Skin epidermis (tissue), 12 donors: ENCODE data around the gene ILF2.
"Not testable (repeated sequence)": the region's sequence is repeated elsewhere in the genome, so short reads cannot be mapped to it uniquely, and the experiment has no call there.

Experiments used
- H3K27ac ChIP-seq, 21 experiments: fragments of 200-600 bp; sonication (generic) in 11 of 21; one replicate each; pipeline ENCODE4 v1.5.0; 2020; ENCODE audit warnings: mild to moderate bottlenecking in 3 of 21, inconsistent platforms in 2 of 21, moderate library complexity in 2 of 21
- H3K4me3 ChIP-seq, 7 experiments: fragments of 200-600 bp; sonication (generic) in 2 of 7; one replicate each; pipeline ENCODE4 v1.5.0; 2020; ENCODE audit warnings: inconsistent platforms in 2 of 7, mild to moderate bottlenecking in 2 of 7, moderate library complexity in 1 of 7

Gene ILF2

DNA sequence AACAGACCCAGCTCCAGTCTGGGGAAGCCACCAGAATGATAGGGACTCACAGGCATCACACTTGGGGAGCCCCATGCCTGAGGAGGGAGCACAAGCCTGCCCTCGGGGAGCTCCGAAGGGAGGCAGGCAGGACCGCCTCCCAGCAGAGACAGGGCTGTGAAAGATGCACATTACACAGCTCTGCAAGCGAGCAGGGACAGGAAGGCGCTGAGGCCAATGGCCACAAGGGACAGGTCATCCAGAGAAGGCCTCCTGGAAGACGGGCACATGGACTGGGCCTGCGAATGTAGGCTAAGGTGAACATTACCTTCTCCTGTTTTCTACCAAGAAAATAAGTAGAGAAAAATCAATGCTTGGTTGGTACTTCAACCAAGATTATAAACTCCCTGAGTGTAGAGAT lies 11.9 kb upstream of the ILF2 start:
- H3K27ac ChIP-seq: no peak overlapping the region

DNA sequence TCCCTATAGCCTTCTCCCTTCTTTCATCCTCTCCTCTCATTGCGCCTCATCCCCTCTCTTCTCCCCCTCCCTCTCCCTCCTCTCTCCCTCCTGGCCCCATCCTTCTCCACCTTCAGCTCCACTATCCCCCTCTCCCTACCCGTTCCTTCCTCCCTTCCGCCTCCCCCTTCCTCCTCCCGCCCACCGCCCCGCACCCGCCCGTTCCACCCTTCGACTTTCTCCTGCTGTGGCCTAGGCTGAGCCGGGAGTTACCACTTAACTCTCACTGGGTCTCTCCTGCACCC lies 9.3 kb upstream of the ILF2 start:
- Histone ChIP-seq H3K27ac (peak overlapping the region in 4 of 21 experiments; percentile 20 to 82 (median 50)), H3K4me3 (peak overlapping the region in 6 of 7 experiments; percentile 24 to 46 (median 40))

More for the DNA sequence above, 11.9 kb upstream of the ILF2 start:
- no peak overlapping the region for H3K4me3 ChIP-seq

DNA sequence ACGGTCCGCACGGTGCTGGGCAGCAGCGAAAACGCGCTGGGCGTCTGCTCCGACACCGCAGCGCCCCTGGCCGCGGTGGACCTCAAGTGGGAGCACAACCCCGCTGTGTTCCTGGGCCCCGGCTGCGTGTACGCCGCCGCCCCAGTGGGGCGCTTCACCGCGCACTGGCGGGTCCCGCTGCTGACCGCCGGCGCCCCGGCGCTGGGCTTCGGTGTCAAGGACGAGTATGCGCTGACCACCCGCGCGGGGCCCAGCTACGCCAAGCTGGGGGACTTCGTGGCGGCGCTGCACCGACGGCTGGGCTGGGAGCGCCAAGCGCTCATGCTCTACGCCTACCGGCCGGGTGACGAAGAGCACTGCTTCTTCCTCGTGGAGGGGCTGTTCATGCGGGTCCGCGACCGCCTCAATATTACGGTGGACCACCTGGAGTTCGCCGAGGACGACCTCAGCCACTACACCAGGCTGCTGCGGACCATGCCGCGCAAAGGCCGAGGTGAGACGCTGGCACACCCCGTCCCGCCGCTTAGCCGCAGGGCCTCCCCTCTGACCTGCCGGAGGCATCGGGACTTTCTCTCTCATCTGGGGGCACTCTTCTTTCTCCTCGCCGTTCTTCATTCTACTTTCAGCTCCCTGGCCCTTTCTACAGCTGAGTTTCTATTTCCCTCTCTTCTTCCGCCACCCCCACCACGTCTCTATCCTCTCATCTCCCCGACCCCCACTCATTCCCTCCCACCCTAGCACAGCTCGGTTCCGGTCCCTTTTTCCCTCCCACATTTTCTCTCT lies 8.7 kb upstream of the ILF2 start:
- Histone ChIP-seq H3K27ac (peak overlapping the region in 10 of 21 experiments; percentile 20 to 82 (median 47)), H3K4me3 (peak overlapping the region; percentile 24 to 46 (median 40))

DNA sequence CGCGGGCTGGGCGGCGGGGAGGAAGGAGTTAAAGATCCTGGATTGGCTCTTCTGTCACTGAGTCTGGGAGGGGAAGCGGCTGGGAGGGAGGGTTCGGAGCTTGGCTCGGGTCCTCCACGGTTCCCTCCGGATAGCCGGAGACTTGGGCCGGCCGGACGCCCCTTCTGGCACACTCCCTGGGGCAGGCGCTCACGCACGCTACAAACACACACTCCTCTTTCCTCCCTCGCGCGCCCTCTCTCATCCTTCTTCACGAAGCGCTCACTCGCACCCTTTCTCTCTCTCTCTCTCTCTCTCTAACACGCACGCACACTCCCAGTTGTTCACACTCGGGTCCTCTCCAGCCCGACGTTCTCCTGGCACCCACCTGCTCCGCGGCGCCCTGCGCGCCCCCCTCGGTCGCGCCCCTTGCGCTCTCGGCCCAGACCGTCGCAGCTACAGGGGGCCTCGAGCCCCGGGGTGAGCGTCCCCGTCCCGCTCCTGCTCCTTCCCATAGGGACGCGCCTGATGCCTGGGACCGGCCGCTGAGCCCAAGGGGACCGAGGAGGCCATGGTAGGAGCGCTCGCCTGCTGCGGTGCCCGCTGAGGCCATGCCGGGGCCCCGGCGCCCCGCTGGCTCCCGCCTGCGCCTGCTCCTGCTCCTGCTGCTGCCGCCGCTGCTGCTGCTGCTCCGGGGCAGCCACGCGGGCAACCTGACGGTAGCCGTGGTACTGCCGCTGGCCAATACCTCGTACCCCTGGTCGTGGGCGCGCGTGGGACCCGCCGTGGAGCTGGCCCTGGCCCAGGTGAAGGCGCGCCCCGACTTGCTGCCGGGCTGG lies 7.9 kb upstream of the ILF2 start, which contains the start of gene NPR1:
Gene NPR1, plus strand, starts transcription at position 170 of the 818 bp plus-strand sequence. Its CDS starts 421 bp downstream, at position 591.
- Histone ChIP-seq H3K27ac (peak within 1 kb of the TSS in 10 of 21 experiments; percentile 20 to 82 (median 47)), H3K4me3 (peak within 1 kb of the TSS; percentile 24 to 46 (median 40))

GRCh38 chr1:153677718-153678518 lies 7.1 kb upstream of the ILF2 start:
- Histone ChIP-seq H3K27ac (peak overlapping the region in 4 of 21 experiments; percentile 28 to 82 (median 46)), H3K4me3 (peak overlapping the region; percentile 24 to 46 (median 40))

DNA sequence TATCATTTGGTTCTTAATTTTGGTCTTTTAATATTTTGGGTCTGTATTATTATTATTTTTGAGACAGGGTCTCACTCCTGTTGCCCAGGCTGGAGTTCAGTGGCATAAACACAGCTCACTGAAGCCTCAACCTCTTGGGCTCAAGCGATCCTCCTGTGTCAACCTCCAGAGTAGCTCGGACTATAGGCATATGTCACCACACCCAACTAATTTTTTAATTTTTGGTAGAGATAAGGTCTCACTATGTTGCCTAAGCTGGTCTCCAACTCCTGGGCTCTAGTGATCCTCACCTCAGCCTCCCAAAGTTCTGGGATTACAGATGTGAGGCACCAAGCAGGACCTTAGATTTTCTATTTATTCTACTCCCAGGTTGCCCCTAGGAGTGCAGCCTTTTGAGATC lies 2.7 kb upstream of the ILF2 start:
- H3K27ac ChIP-seq: no peak overlapping the region
- H3K4me3 ChIP-seq: no peak overlapping the region

GRCh38 chr1:153671628-153672353 lies 998 bp upstream of the ILF2 start:
- Histone ChIP-seq H3K27ac (peak overlapping the region in 19 of 21 experiments; percentile 16 to 86 (median 74)), H3K4me3 (peak overlapping the region; percentile 29 to 96 (median 70))

DNA sequence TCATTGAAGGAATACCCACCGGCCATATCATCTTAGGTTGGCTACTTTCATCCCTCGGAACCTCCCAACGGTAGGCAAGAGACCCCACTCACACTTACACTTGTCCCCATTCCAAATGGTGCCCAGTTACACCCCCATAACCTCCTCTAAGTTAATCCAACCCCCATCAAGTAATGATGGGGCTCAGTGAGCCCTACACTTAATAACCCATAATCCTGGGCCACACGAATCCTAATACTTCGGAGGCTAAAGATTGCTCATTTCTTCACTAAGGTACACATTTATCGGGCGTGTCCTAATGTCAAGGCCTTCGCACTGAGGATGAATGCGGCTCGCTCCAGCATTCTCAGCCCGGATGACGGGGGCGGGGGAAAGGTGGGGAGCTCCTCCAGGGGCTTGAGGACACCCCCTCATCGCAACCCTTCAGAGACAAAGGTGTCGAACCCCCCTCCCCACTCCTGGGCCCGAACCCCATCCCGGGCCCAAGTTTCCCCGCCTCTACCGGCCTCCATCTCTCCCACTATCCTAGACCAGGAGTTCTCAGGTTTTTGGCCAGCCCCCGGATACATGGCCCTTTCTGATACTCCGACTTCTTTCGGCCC lies 435 bp downstream of the ILF2 start:
- peak overlapping the region; percentile 58 to 95 (median 86) for H3K27ac ChIP-seq
- peak overlapping the region; percentile 54 to 96 (median 74) for H3K4me3 ChIP-seq

DNA sequence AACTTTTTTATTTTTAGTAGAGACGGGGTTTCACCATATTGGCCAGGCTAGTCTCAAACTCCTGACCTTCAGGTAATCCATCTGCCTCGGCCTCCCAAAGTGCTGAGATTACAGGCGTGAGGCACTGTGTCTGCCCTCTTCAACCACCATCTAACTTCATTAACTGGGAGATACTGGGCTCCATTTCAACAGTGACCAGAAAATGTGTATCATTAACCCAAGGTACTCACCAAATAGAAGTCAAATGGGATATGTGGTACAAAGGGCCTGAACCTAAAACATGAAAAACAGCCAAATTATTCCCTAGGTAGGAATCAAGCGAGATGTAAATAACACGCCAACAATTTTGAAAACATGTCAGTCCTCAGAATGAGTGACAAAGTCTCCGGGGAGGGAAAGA lies 1.2 kb downstream of the ILF2 start:
- peak overlapping the region in 6 of 21 experiments; percentile 85 to 95 (median 90) for H3K27ac ChIP-seq
- peak overlapping the region; percentile 54 to 96 (median 74) for H3K4me3 ChIP-seq

DNA sequence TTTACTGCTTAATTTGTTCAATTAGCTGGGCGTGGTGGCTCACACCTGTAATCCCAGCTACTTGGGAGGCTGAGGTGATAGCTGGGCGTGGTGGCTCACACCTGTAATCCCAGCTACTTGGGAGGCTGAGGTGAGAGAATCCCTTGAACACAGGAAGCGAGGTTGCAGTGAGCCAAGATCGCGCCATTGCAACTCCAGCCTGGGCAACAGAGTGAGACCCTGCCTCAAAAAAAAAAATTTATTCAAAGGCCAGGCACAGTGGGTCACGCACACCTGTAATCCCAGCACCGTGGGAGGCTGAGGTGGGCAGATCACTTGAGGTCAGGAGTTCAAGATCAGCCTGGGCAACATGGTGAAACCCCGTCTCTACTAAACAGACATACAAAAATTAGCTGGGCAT lies 2.1 kb downstream of the ILF2 start:
- H3K27ac ChIP-seq, H3K4me3 ChIP-seq: not testable (repeated sequence)

- Histone ChIP-seq H3K4me3 (no peak overlapping the region), H3K27ac (no peak overlapping the region)
Measured at GRCh38 chr1:153667439-153667838, 3.4 kb downstream of the ILF2 start.

GRCh38 chr1:153663211-153663610 lies 7.6 kb downstream of the ILF2 start:
- no peak overlapping the region for H3K27ac ChIP-seq
- no peak overlapping the region for H3K4me3 ChIP-seq

GRCh38 chr1:153662269-153662668 lies 8.5 kb downstream of the ILF2 start:
- no peak overlapping the region for H3K27ac ChIP-seq
- no peak overlapping the region for H3K4me3 ChIP-seq

GRCh38 chr1:153661111-153661708 lies 9.6 kb downstream of the ILF2 start:
- no peak overlapping the region for H3K27ac ChIP-seq
- no peak overlapping the region for H3K4me3 ChIP-seq

GRCh38 chr1:153659656-153660055 lies 11.1 kb downstream of the ILF2 start:
- Histone ChIP-seq H3K27ac (peak overlapping the region in 14 of 21 experiments; percentile 88 to 98 (median 91)), H3K4me3 (peak overlapping the region; percentile 52 to 91 (median 70))

GRCh38 chr1:153659175-153659534 lies 11.6 kb downstream of the ILF2 start:
- Histone ChIP-seq H3K27ac (peak overlapping the region in 20 of 21 experiments; percentile 83 to 98 (median 92)), H3K4me3 (peak overlapping the region; percentile 52 to 91 (median 70))

GRCh38 chr1:153658400-153659174 lies 12.2 kb downstream of the ILF2 start, which contains the start of gene SNAPIN:
TSS of gene SNAPIN (plus strand) at chr1:153658703. CDS start at chr1:153658744, 41 bp downstream.
- Histone ChIP-seq H3K27ac (peak within 1 kb of the TSS in 20 of 21 experiments; percentile 83 to 98 (median 92)), H3K4me3 (peak within 1 kb of the TSS; percentile 52 to 91 (median 70))
